Heart left ventricle (tissue), 13 donors: Measurements from ENCODE around the gene CCN2.

Experiments used
- POLR2A ChIP-seq, 2 donors: fragments of 450-650 bp; IDR thresholded peaks; one replicate each; pipeline ENCODE4 v1.6.1; 2017; ENCODE audit warnings: antibody characterized with exemption in 2 of 2, mild to moderate bottlenecking in 2 of 2, moderate library complexity in 2 of 2
- TF ChIP-seq, protein P1 (sequence below), 12 donors: fragments of 200-600 bp; sonication (generic) in 4 of 12; IDR thresholded peaks; one replicate each; pipeline versions ENCODE4 v1.5.0 to v1.8.0; 2018 to 2022; ENCODE audit warnings: antibody characterized with exemption in 12 of 12, mild to moderate bottlenecking in 5 of 12
- donor health status: ischemic (EF 13 %, LVEDD 7.1; RV severe dilation, severe dysfunction).
- donor health status: DM: no; HTN: yes; CAD: no.
- donor health status: DM: no; HTN: no; CAD: no.
- donor health status: ischemic (EF 25% LVEDD 6.9; RV normal size, moderate dysfunction).
- donor health status: ischemic (EF 25% LVEDD 5.7; RV mildly dilated, moderate dysfunction).
- donor health status: ischemic (EF 35%, LVEDD 5.7; RV mildly dilated, moderate dysfunction).
- donor health status: nonischemic (EF 11% LVEDD 7.7; RV severe dilation, severe dysfunction).
- donor health status: DM: yes; HTN: yes; CAD: no.
- donor health status: PGD.
- donor health status: ischemic (EF 29% LVEDD 5.4; RV normal size, mild dysfunction).
- donor health status: nonischemic (EF 23%, LVEDD 6.1; RV moderate dilation, normal function).

DNA sequence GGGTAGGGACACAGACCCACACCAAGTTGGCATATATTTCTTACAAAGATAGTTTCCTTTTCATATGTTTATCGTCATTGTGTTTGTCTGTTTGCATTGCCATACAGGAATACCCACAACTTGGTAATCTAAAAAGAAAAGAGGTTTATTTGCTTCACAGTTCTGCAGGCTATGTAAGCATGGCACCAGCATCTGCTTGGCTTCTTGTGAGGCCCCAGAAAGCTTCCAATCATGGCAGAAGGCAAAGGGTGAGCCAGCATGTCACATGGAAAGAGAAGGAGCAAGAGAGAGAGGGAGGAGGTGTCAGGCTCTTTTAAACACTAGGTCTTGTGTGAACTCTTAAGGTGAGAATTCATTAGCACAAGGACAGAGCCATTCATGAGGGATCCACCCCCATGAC lies 52.5 kb downstream of the CCN2 start:
- no peak for TF ChIP-seq POLR2A (IDR thresholded peaks at IDR 0.05)
- TF ChIP-seq, protein P1, sequence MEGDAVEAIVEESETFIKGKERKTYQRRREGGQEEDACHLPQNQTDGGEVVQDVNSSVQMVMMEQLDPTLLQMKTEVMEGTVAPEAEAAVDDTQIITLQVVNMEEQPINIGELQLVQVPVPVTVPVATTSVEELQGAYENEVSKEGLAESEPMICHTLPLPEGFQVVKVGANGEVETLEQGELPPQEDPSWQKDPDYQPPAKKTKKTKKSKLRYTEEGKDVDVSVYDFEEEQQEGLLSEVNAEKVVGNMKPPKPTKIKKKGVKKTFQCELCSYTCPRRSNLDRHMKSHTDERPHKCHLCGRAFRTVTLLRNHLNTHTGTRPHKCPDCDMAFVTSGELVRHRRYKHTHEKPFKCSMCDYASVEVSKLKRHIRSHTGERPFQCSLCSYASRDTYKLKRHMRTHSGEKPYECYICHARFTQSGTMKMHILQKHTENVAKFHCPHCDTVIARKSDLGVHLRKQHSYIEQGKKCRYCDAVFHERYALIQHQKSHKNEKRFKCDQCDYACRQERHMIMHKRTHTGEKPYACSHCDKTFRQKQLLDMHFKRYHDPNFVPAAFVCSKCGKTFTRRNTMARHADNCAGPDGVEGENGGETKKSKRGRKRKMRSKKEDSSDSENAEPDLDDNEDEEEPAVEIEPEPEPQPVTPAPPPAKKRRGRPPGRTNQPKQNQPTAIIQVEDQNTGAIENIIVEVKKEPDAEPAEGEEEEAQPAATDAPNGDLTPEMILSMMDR (IDR thresholded peaks at IDR 0.05) = no peak
